HCT116 (cell line): ENCODE results near the gene RPN1. TPM values are rescaled to one million over a fixed set of nuclear protein-coding genes. Genes with fewer than 3 reads are reported as not detected.

Experiments
- ATAC-seq: fragments of 200-7000 bp; cut with Tn5 transposase; 2 replicates; pipeline ENCODE4 v1.9.1; 2020; ENCODE audit warnings: mild to moderate bottlenecking, moderate library complexity
- BruUV-seq: library from RNA; stranded (reverse); fragments of 400-500 nt; replicated peaks from 2 replicates; lab custom pipeline; 2021; lab: Mats Ljungman, UMichigan
- CTCF ChIA-PET: fragments of 300-600 bp; sonication (Branson Sonifier 250); formaldehyde crosslinking; loops from one replicate; lab custom pipeline; 2021; ENCODE audit warnings: antibody characterized with exemption; lab: Charles Lee
- POLR2A ChIA-PET: fragments of 300-600, 350-600 bp; sonication (Branson Sonifier 250); formaldehyde crosslinking; loops from one replicate; lab custom pipeline; 2021; ENCODE audit warnings: antibody characterized with exemption; lab: Charles Lee
- RAD21 ChIA-PET, 2 experiments: fragments of 300-600 bp; sonication (Branson Sonifier 250); formaldehyde crosslinking; loops; one replicate each; lab custom pipeline; 2023; ENCODE audit warnings: low total read pairs in 2 of 2; ENCODE audit not compliant: uncharacterized antibody in 2 of 2, unreplicated experiment in 2 of 2, low non-redundant PET in 1 of 2; lab: Charles Lee
- DNase-seq: peaks from one replicate; pipeline ENCODE4 v3.0.0-alpha.2; 2010; ENCODE audit warnings: low read depth, low spot score
- H2AFZ ChIP-seq: fragments of 200-600 bp; shearing (Covaris generic), sonication (generic); 2 replicates; pipeline ENCODE4 v1.6.1; 2017; ENCODE audit warnings: low read depth, mixed run types, mixed read lengths, antibody characterized with exemption, low read length; ENCODE audit not compliant: poor library complexity, severe bottlenecking
- H3K27ac ChIP-seq: 2 replicates; pipeline ENCODE4 v1.5.1; 2012; ENCODE audit warnings: low read depth, low read length
- H3K27me3 ChIP-seq: fragments of 200-600 bp; sonication (generic); 2 replicates; pipeline ENCODE4 v1.6.1; 2016; ENCODE audit warnings: mixed run types, low read length, mixed read lengths; ENCODE audit not compliant: insufficient read depth
- H3K36me3 ChIP-seq, 2 experiments: fragments of 200-500 bp in 1 of 2; fragments of 200-600 bp in 1 of 2; sonication (Bioruptor generic) in 1 of 2; sonication (generic) in 1 of 2; 2 replicates each; pipeline versions ENCODE4 v1.5.1 to v1.6.1; 2014 to 2016; ENCODE audit warnings: low read length in 2 of 2, inconsistent platforms in 1 of 2, mixed read lengths in 1 of 2, mixed run types in 1 of 2; ENCODE audit not compliant: insufficient read depth in 2 of 2, control insufficient read depth in 1 of 2
- H3K4me1 ChIP-seq, 2 experiments: fragments of 200-600 bp in 1 of 2; sonication (generic) in 1 of 2; 2 replicates each; pipeline versions ENCODE4 v1.5.1 to v1.6.1; 2012 to 2017; ENCODE audit warnings: low read length in 2 of 2, inconsistent platforms in 1 of 2, mild to moderate bottlenecking in 1 of 2, mixed read lengths in 1 of 2, mixed run types in 1 of 2, moderate library complexity in 1 of 2; ENCODE audit not compliant: insufficient read depth in 2 of 2, control insufficient read depth in 1 of 2
- H3K4me2 ChIP-seq: fragments of 200-600 bp; sonication (generic); 2 replicates; pipeline ENCODE4 v1.6.1; 2017; ENCODE audit warnings: mixed run types, low read length, mixed read lengths
- H3K4me3 ChIP-seq, 2 experiments: fragments of 200-600 bp in 1 of 2; sonication (generic) in 1 of 2; replicated peaks in 1 of 2; 2 replicates each; pipeline ENCODE4 v1.5.1; 2011 to 2016; ENCODE audit warnings: low read length in 2 of 2, control low read depth in 1 of 2, low read depth in 1 of 2, mild to moderate bottlenecking in 1 of 2, mixed read lengths in 1 of 2, mixed run types in 1 of 2
- H3K79me2 ChIP-seq: fragments of 200-600 bp; sonication (generic); 2 replicates; pipeline ENCODE4 v1.6.1; 2017; ENCODE audit warnings: mild to moderate bottlenecking, mixed run types, low read length, moderate library complexity, mixed read lengths; ENCODE audit not compliant: insufficient read depth
- H3K9ac ChIP-seq: fragments of 200-600 bp; sonication (generic); 2 replicates; pipeline ENCODE4 v1.6.1; 2016; ENCODE audit warnings: low read length, mixed read lengths
- H3K9me2 ChIP-seq: fragments of 200-600 bp; sonication (generic), shearing (Covaris generic); 2 replicates; pipeline ENCODE4 v1.6.1; 2017; ENCODE audit warnings: mixed run types, mild to moderate bottlenecking, moderate library complexity; ENCODE audit not compliant: insufficient read depth
- H3K9me3 ChIP-seq, 2 experiments: fragments of 200-500 bp in 1 of 2; fragments of 200-600 bp in 1 of 2; sonication (Bioruptor generic) in 1 of 2; sonication (generic) in 1 of 2; 2 replicates each; pipeline ENCODE4 v1.6.1; 2014 to 2017; ENCODE audit warnings: low read length in 2 of 2, mixed read lengths in 2 of 2, inconsistent platforms in 1 of 2, low read depth in 1 of 2, mild to moderate bottlenecking in 1 of 2, mixed run types in 1 of 2, moderate library complexity in 1 of 2; ENCODE audit not compliant: control insufficient read depth in 1 of 2, insufficient read depth in 1 of 2
- H4K20me1 ChIP-seq: fragments of 200-600 bp; sonication (generic), shearing (Covaris generic); 2 replicates; pipeline ENCODE4 v1.6.1; 2017; ENCODE audit warnings: mixed run types, mild to moderate bottlenecking, moderate library complexity; ENCODE audit not compliant: insufficient read depth
- CBX3 ChIP-seq: IDR thresholded peaks from 2 replicates; pipeline ENCODE4 v1.6.1; 2012; ENCODE audit warnings: low read depth
- CEBPB ChIP-seq: IDR thresholded peaks from 2 replicates; pipeline ENCODE4 v1.6.1; 2012; ENCODE audit warnings: low read depth
- ELF1 ChIP-seq: IDR thresholded peaks from 2 replicates; pipeline ENCODE4 v1.6.1; 2012; ENCODE audit warnings: low read depth, borderline replicate concordance
- EZH2 ChIP-seq: fragments of 200-600 bp; sonication (generic); IDR thresholded peaks from 2 replicates; pipeline ENCODE4 v1.6.1; 2017; ENCODE audit warnings: antibody characterized with exemption, mixed run types
- EZH2phosphoT487 ChIP-seq: fragments of 200-600 bp; IDR thresholded peaks from 2 replicates; pipeline ENCODE4 v1.6.1; 2018; ENCODE audit warnings: antibody characterized with exemption, borderline replicate concordance
- FOSL1 ChIP-seq: IDR thresholded peaks from 2 replicates; pipeline ENCODE4 v1.6.1; 2012; ENCODE audit warnings: low read depth
- JUND ChIP-seq: IDR thresholded peaks from 2 replicates; pipeline ENCODE4 v1.6.1; 2012
- POLR2AphosphoS5 ChIP-seq: IDR thresholded peaks from 2 replicates; pipeline ENCODE4 v1.6.1; 2011; ENCODE audit warnings: mild to moderate bottlenecking, low read depth, low read length, moderate library complexity
- RAD21 ChIP-seq: IDR thresholded peaks from 2 replicates; pipeline ENCODE4 v1.6.1; 2012; ENCODE audit warnings: low read depth, mild to moderate bottlenecking
- SP1 ChIP-seq: IDR thresholded peaks from 2 replicates; pipeline ENCODE4 v1.6.1; 2012; ENCODE audit warnings: low read depth
- SRF ChIP-seq: IDR thresholded peaks from 2 replicates; pipeline ENCODE4 v1.6.1; 2012; ENCODE audit warnings: low read depth
- TCF7L2 ChIP-seq: IDR thresholded peaks from 2 replicates; pipeline ENCODE4 v1.7.0; 2011; ENCODE audit warnings: borderline replicate concordance, inconsistent platforms; ENCODE audit not compliant: insufficient read depth, insufficient read length; ENCODE audit errors: extremely low read depth
- YY1 ChIP-seq: IDR thresholded peaks from 2 replicates; pipeline ENCODE4 v1.6.1; 2011; ENCODE audit warnings: low read length, low read depth, moderate library complexity, mild to moderate bottlenecking; ENCODE audit not compliant: insufficient replicate concordance; ENCODE audit errors: extremely low read depth
- ZFX ChIP-seq: fragments of 450-650 bp; IDR thresholded peaks from 2 replicates; pipeline ENCODE4 v1.6.1; 2017
- ZNF274 ChIP-seq: fragments of 200-500 bp; sonication (Bioruptor generic); IDR thresholded peaks from 2 replicates; pipeline ENCODE4 v1.6.1; 2014; ENCODE audit warnings: mild to moderate bottlenecking, low read depth, low read length, inconsistent platforms
- intact Hi-C: fragments of 100-400 bp; cut with micrococcal nuclease; formaldehyde crosslinking; loops from 2 replicates; pipeline ENCODE4 v1.10.0; 2022
- total RNA-seq: library from RNA; stranded (reverse); gene quantifications from one replicate; pipeline ENCODE4 v1.2.1, GENCODE V29; 2021; ENCODE audit not compliant: unreplicated experiment
- TF ChIP-seq, protein P1 (sequence below): IDR thresholded peaks from 2 replicates; pipeline ENCODE4 v1.6.1; 2012
- TF ChIP-seq, protein P2 (sequence below): IDR thresholded peaks from 2 replicates; pipeline ENCODE4 v1.6.1; 2012; ENCODE audit warnings: low read depth
- TF ChIP-seq, protein P3 (sequence below), 3 experiments: fragments of 200-600 bp in 1 of 3; sonication (generic) in 1 of 3; IDR thresholded peaks in 2 of 3; conservative IDR thresholded peaks in 1 of 3; 2 replicates each; pipeline ENCODE4 v1.5.1; 2012 to 2017; ENCODE audit warnings: low read depth in 2 of 3, low read length in 2 of 3, antibody characterized with exemption in 1 of 3, borderline replicate concordance in 1 of 3, control low read depth in 1 of 3, mild to moderate bottlenecking in 1 of 3, mixed read lengths in 1 of 3, mixed run types in 1 of 3, moderate library complexity in 1 of 3; ENCODE audit not compliant: insufficient read depth in 1 of 3

RPN1 gene
- total RNA-seq, 1 experiment from 2014 or later, result 218 TPM

DNA sequence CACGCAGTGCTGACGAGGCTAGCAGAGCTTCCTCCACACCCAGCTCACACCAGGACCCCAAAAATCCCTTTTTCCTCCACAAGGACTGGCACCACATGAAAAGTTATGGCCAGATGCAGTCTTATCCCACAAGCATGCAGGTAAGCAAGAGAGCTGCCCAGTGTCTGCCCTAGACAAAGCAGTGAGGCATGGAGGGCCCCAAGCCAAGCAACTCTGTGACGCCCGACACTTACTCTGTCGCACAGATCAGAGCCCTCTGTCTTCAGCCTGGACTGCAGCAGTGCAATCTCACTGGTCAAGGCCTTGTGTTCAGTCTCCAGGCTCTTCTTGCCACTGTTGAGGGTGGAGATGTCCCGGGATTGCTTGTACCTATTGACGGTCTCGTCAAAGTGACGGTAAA is 28.7 kb downstream of the RPN1 start:
- ATAC-seq, result no peak

DNA sequence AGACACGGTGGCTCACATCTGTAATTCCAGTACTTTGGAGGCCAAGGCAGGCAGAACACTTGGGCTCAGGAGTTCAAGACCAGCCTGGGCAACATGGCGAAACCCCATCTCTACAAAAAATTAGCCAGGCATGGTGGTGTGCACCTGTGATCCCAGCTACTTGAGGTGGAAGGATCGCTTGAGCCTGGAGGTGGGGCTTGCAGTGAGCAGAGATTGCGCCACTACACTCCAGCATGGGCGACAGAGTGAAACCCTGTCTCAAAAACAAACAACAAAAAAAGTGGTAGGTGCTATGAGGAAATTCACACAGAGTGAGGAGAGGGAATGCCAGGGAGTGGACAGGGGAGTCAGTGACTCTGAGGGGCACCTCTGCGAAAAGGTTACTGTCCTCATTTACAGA is 29.4 kb downstream of the RPN1 start:
- DNase-seq (no peak), ATAC-seq (no peak)
- Histone ChIP-seq H4K20me1 (no peaks in the 10 kb centered on the region; the same call in 1 of the 2 replicates), H3K36me3 (peaks cover 48 to 64% of the 10 kb centered on the region in 2 experiments; a peak in 3 of 4 replicates), H3K27me3 (no peaks in the 10 kb centered on the region), H3K27ac (no peak overlapping the region), H2AFZ (no peak overlapping the region), H3K9me2 (no peaks in the 10 kb centered on the region), H3K4me3 (no peak overlapping the region), H3K9me3 (no peaks in the 10 kb centered on the region), H3K79me2 (peaks cover 88% of the 10 kb centered on the region), H3K4me2 (no peak overlapping the region), H3K4me1 (peaks cover 0 to 24% of the 10 kb centered on the region in 2 experiments; a peak in 2 of 4 replicates), H3K9ac (no peak overlapping the region)
- RAD21 ChIA-PET, result no interaction called here
- intact Hi-C loops, result no loop called here
- CTCF ChIA-PET, result no interaction called here
- POLR2A ChIA-PET, result no interaction called here
- BruUV-seq, result no TSS peak
- TF ChIP-seq, protein P1, sequence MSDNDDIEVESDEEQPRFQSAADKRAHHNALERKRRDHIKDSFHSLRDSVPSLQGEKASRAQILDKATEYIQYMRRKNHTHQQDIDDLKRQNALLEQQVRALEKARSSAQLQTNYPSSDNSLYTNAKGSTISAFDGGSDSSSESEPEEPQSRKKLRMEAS, result no peak
- no peak for TF ChIP-seq TCF7L2
- TF ChIP-seq, protein P2, sequence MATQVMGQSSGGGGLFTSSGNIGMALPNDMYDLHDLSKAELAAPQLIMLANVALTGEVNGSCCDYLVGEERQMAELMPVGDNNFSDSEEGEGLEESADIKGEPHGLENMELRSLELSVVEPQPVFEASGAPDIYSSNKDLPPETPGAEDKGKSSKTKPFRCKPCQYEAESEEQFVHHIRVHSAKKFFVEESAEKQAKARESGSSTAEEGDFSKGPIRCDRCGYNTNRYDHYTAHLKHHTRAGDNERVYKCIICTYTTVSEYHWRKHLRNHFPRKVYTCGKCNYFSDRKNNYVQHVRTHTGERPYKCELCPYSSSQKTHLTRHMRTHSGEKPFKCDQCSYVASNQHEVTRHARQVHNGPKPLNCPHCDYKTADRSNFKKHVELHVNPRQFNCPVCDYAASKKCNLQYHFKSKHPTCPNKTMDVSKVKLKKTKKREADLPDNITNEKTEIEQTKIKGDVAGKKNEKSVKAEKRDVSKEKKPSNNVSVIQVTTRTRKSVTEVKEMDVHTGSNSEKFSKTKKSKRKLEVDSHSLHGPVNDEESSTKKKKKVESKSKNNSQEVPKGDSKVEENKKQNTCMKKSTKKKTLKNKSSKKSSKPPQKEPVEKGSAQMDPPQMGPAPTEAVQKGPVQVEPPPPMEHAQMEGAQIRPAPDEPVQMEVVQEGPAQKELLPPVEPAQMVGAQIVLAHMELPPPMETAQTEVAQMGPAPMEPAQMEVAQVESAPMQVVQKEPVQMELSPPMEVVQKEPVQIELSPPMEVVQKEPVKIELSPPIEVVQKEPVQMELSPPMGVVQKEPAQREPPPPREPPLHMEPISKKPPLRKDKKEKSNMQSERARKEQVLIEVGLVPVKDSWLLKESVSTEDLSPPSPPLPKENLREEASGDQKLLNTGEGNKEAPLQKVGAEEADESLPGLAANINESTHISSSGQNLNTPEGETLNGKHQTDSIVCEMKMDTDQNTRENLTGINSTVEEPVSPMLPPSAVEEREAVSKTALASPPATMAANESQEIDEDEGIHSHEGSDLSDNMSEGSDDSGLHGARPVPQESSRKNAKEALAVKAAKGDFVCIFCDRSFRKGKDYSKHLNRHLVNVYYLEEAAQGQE, result no peak
- no peak for TF ChIP-seq ZNF274
- no peak for TF ChIP-seq CEBPB
- TF ChIP-seq SRF, result no peak
- no peak for TF ChIP-seq POLR2AphosphoS5
- TF ChIP-seq, protein P3, sequence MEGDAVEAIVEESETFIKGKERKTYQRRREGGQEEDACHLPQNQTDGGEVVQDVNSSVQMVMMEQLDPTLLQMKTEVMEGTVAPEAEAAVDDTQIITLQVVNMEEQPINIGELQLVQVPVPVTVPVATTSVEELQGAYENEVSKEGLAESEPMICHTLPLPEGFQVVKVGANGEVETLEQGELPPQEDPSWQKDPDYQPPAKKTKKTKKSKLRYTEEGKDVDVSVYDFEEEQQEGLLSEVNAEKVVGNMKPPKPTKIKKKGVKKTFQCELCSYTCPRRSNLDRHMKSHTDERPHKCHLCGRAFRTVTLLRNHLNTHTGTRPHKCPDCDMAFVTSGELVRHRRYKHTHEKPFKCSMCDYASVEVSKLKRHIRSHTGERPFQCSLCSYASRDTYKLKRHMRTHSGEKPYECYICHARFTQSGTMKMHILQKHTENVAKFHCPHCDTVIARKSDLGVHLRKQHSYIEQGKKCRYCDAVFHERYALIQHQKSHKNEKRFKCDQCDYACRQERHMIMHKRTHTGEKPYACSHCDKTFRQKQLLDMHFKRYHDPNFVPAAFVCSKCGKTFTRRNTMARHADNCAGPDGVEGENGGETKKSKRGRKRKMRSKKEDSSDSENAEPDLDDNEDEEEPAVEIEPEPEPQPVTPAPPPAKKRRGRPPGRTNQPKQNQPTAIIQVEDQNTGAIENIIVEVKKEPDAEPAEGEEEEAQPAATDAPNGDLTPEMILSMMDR (IDR thresholded peaks at IDR 0.05 in 2 of 3, conservative IDR thresholded peaks at IDR 0.05 in 1 of 3; ENCODE audit: borderline replicate concordance in 1 of 3, insufficient read depth in 1 of 3, low read depth in 2 of 3, low read length in 2 of 3), result no peak
- no peak for TF ChIP-seq YY1
- no peak for TF ChIP-seq FOSL1
- no peak for TF ChIP-seq SP1

More for the DNA sequence above, 28.7 kb downstream of the RPN1 start:
- no peak overlapping the region for H3K4me2 ChIP-seq
- peaks cover 0 to 24% of the 10 kb centered on the region in 2 experiments; a peak in 2 of 4 replicates for H3K4me1 ChIP-seq
- H3K36me3 ChIP-seq, result peaks cover 54 to 71% of the 10 kb centered on the region in 2 experiments
- no peak overlapping the region for H3K9ac ChIP-seq
- peaks cover 88% of the 10 kb centered on the region for H3K79me2 ChIP-seq
- H4K20me1 ChIP-seq, result no peaks in the 10 kb centered on the region; the same call in 1 of the 2 replicates
- no peak for DNase-seq
- POLR2A ChIA-PET, result no interaction called here
- H2AFZ ChIP-seq, result no peak overlapping the region
- no peaks in the 10 kb centered on the region for H3K9me3 ChIP-seq
- H3K9me2 ChIP-seq, result no peaks in the 10 kb centered on the region
- CTCF ChIA-PET, result no interaction called here
- TF ChIP-seq SRF (no peak), JUND (no peak), ELF1 (no peak), YY1 (no peak), CBX3 (no peak), ZFX (no peak), SP1 (no peak), EZH2phosphoT487 (no peak), EZH2 (no peak), ZNF274 (no peak), RAD21 (no peak), TCF7L2 (no peak)
- RAD21 ChIA-PET, result no interaction called here
- H3K4me3 ChIP-seq, result no peak overlapping the region
- H3K27me3 ChIP-seq, result no peaks in the 10 kb centered on the region
- intact Hi-C loops, result no loop called here
- no peak overlapping the region for H3K27ac ChIP-seq
- no TSS peak for BruUV-seq
